ENCODE results near the gene SLIT3. TPM values are rescaled to one million over a fixed set of nuclear protein-coding genes. Genes with fewer than 3 reads are reported as not detected.
"Not testable (repeated sequence)": the region's sequence is repeated elsewhere in the genome, so short reads cannot be mapped to it uniquely, and the experiment has no call there.

SLIT3 gene
- total RNA-seq, 1 donor from 2014 or later = 0.75 TPM

DNA sequence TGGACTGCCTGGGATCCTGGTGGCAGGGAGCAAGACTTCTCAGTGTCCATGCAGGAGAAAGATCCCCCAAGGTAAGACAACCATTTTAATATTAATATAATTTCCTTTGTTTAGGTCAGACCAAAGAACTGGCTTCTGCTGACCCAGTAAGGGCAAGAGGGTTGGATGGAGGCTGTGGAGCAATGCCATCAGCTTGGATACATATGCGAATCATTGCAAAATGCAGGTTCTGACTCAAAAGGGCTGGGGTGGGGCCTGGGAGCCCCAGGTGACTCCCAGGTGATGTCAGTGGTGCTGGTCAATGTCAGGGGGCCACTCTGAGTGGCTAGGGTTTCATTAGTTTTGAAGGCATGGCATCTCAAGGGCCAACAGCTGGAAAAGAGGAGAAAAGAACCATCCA, 632.9 kb downstream of the SLIT3 start:
- no peak for DNase-seq (ENCODE audit: low spot score)
- ATAC-seq = no peak

DNA sequence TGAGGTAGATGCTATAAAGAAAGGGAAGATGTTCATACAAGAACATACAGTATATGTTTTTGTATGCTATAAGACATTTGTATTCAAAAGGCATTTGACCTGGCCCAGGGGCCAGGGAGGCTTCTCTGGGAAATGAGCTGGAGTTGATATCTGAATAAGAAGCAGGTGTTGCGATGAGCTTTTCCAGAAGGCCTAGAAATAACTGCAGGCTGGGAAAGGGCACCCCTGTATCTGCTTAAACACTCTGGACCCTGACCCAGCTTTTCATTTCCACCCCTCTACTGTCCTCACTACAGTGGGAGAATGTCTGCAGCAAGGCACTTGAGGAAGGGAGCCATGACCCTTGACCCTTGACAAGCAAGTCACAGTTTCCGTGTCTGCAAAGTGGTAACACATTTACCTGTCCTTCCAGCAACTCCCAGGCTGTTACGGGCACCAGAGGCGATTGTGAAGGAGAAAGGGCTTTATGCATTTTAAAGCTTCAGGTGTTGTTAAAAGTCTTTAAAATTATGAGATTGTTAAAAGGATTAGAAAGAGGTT, 633.6 kb downstream of the SLIT3 start:
- no peak for ATAC-seq
- DNase-seq (ENCODE audit: low spot score) = no peak

DNA sequence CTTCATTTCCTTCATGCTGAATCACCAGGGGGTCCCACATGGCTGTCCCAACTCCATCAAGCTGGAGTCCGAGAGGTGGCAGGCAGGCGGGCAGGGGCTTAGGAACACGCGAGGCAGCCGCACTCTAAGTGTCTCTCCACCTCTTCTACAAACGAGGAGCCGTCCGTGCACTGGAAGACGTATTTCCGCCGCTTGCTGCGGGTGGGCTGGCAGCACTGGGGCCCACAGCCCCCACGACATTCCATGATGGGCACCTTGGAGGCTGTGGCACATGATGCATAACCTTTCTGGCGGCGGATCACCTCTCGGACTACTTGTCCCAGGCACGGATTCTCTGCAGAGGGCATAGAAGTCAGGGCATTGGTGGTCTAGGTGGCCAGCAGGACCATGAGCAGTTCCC, 634.6 kb downstream of the SLIT3 start:
- ATAC-seq (no peak), DNase-seq (ENCODE audit: low spot score) (no peak)

DNA sequence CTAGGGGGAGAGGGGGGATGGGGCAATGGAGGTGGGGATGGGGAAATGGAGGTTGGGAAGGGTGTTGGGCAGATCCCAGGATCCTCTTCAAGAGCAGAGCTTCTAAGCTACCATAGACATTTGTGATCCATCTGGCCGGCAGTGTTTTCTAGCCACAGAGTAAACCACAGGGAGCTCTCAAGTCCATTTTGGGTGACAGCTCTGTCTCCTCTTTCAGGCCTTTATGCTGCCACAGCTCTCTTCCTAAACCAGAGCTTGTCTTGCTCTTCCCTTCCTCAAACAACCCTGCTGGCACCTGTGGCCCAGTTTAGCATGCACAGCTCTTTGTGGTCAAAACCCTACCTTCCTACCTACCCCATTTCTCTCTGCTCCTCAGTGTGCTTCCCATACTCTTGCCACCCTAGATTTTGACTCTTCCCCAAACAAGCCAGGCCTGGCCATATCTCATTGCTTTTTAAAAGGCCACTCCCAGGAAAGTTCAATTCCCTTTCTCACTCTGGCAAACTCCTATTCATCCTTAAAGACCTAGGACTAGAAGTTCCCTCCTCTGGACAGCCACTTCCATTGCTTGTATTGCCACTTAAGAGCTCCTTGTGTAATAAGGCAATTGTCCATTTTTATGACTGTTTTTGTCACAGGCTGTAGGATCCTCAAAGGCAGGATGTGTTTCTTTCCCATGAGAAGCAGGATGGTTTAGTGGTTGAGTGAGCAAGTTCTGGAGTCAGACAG, 637.5 kb downstream of the SLIT3 start:
- DNase-seq (ENCODE audit: low spot score) (no peak), ATAC-seq (no peak)

DNA sequence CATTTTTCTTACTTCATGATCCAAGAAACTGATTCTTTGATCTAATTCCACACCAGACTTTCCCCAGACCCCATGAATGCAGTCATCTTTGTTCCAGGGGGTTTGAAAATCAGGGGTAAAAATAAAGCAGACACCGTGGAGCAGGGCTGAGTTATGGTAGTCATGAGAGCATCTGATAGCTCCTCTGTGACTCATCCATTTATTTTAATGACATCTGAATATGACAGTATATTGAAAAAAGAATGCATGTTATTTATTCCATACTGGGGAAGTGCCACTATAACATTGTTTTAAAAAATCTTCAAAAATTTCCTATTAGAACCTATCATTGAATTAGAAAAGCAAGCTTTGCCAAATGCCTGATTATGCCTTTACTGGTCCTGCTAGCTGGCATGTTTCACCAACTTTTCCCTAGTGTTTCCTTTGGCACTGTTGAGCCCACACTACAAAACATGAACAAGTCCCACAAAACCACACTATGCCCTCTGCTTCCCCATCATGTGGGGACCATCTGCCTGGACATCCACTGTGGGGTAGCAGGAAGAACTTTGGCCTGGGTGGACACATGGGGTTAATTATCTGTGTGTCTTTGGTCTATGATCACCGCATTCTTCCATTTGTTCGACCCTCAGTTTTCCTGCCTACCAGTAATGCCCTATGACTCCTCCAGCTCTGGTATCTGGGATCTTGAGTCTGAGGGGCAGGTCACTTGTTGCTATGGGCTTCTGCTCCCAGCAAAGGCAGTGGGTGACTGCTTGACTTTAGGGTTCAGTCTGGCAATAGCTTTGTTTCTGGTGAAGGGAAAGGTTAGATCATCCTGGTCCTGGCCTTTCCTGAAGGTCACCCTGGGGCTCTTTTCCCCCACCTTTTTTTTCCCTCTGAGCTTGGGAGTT, 639.1 kb downstream of the SLIT3 start:
- DNase-seq (ENCODE audit: low spot score) (no peak), ATAC-seq (no peak)

DNA sequence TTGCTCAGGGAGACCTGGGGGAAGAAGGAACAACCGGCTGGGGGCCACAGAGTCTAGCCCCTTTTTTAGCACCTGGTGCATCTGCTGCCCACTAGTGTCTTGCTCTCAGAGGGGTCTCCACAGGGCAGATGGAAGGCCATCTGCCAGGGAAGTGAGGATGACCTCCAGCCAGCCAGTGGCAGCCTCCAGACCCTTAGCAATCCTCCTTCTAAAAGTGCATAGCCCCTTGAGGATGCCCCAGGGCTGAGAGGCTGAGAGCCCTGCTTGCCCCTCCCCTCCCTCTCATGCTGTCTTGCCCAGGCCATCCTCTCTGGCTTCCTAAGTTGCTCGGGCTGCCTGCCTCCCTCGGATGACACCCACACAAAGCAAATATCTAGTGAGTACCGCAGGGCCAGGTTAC, 640.2 kb downstream of the SLIT3 start:
- ATAC-seq (no peak), DNase-seq (ENCODE audit: low spot score) (no peak)

DNA sequence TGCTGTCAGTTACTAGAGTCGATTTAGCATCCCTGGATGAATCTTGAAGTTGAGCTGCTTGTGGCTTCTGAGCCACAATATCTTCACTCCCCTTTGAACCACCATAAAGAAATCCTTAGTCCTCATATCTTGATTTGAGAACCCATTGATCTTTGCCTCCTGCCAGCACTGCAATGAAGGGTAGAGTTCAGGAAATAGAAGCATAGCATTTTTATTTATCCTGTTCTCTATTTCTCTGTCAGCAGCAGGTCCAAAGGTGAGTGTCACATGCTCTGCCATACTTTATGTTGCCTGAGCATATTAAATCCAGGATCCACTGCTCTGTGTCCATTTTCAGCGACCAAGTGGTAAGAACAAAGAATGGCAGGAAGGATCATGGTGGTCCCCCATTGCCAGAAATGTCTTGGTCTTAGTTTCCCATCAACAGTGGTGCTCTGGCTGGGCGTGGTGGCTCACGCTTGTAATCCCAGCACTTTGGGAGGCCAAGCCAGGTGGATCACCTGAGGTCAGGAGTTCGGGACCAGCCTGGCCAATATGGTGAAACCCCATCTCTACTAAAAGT, 641.6 kb downstream of the SLIT3 start:
- ATAC-seq = peak; percentile 70

DNA sequence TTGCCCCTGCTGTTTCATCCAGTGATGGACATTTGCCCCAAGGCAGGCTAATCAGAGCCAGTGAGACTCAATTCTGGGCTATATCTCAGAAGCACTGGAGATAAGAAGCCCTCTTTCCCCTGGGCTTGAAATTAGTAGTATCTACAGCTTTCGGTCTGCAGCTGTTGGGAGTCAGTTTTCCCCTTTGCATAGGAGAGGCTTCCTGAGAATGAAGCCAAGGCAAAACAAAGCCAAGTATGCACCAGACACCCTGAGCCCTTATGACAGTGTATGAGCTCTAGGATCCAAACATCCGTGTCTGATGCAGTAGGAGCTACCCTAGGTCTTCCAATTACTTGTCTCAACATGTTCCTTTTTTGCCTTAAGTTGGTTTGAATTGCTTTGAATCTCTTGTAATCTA, 642.5 kb downstream of the SLIT3 start:
- ATAC-seq = no peak
- no peak for DNase-seq (ENCODE audit: low spot score)

More for the DNA sequence above, 641.6 kb downstream of the SLIT3 start:
- DNase-seq (ENCODE audit: low spot score) = no peak

DNA sequence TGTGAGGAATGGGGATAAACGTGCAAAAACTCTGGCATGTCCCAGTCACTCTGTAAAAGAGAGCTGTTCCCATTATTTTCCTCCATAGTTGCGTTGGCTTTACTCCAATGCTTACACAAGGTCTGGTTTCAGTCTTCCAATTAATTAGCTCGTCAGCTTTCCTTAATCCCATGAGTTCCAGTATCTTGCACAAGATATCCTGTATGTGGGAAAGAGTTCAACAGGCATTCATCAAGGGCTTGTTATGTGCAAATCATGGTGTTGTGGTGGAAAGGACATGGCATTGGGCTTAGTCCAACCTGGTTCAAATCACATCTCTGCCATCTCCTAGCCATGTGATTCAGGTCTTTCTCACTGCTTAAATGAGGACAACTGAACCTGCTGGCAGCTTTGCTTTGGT, 644.3 kb downstream of the SLIT3 start:
- ATAC-seq = no peak

DNA sequence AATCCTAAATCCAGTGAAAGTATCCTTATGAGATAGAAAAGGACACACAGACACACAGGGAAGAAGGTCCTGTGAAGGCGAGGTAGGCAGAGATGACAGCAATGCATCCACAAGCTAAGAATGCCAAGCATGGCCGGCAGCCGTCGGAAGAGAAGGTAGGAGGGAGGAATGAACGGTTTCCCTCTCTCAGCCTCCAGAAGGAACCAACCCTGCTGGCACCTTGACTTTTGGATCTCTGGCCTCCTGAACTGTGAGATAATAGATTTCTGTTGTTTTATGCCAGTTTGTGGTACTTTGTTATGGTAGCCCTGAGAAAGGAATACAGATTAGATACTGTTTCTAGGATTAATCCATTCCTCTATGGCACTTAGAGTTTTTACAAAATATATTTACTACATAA, 645.6 kb downstream of the SLIT3 start:
- no peak for DNase-seq (ENCODE audit: low spot score)

More for the DNA sequence above, 644.3 kb downstream of the SLIT3 start:
- DNase-seq (ENCODE audit: low spot score) = no peak

DNA sequence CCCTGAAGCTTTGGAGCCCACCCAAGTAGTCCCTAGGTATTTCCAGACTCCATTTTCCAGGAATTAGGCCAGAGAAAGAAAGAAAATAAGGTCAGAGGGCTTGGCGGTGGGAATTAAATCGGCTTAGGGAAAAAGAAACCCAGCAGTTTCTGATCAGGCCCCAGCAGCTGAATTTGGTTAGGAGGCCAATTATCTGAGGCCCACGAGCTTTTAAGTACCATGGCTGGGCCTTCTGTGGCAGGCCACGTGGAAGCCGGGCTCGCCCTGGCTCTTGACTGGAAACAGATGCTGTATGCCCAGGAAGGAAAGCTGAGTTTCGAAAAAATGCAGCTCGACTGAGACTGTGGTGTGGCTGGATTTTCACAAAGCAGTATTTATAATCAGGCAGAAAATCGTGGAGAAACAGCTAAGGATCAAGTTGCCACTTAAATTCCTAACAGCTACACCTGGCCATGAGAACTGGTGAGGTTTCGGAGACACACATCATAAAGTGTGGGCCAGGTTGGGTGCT, 646.7 kb downstream of the SLIT3 start:
- DNase-seq (ENCODE audit: low spot score) = no peak
- no peak for ATAC-seq

More for the DNA sequence above, 645.6 kb downstream of the SLIT3 start:
- ATAC-seq = no peak

DNA sequence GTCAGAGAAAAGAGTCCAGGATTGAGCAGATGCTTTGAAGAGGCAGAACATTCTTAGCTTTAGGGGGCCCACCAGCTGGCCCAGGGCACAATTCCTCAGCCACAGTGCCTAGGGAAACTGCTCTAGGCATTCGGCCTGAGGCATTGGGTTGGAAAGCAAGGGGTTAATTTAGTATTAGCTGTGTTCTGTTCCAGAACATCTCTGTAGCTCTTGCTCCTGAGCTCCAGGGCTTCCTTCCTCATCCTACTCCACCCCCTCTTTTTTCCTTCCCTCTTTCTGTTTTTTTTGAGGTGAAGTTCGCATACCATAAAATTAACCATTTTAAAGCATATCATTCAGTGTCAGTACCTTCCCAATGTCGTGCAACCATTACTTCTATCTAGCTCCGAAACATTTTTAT, 647.3 kb downstream of the SLIT3 start:
- ATAC-seq = no peak
- DNase-seq (ENCODE audit: low spot score) = no peak

DNA sequence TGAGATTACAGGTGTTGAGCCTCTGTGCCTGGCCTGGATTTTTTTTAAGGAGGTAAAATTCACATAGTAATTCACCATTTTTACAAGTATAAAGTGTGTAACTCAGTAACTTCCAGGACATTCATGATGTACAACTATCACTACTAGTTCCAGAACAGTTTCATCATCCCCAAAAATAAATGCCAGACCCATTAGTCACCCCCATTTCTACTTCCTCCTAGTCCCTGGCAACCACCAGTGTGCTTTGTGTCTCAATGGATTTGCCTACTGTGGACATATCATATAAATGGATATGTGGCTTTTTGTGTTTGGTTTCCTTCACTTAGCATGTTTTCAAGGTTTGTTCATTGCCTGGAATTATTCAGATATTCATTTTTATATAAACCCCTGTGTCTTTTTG, 649.3 kb downstream of the SLIT3 start:
- DNase-seq (ENCODE audit: low spot score) (no peak), ATAC-seq (no peak)

DNA sequence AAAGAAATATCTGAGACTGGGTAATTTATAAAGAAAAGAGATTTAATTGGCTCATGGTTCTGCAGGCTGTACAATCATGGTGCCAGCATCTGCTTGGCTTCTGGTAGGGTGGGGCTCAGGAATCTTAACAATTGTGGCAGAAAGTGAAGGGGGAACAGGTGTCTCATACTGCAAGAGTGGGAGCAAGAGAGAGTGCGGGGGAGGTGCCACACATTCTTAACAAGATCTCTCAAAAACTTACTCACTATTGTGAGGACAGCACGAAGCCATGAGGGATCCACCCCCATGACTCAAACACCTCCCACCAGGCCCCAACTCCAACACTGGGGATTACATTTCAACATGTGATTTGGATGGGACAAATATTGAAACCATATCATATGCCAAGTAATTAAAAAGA, 651.6 kb downstream of the SLIT3 start:
- no peak for ATAC-seq
- DNase-seq (ENCODE audit: low spot score) = no peak

DNA sequence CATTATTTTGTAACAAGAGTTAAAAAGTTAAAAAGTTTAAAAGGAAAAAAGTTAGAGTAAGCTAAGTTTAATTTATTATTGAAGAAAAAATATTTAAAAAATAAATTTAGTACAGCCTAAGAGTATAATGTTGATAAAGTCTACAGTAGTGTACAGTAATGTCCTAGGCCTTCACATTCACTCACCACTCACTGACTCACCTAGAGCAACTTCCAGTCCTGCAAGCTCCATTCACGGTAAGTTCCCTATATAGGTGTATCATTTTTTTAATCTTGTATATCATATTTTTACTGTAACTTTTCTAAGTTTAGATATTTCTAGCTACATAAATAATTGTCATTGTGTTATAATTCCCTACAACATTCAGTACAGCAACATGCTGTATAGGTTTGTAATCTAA, 652.4 kb downstream of the SLIT3 start:
- no peak for DNase-seq (ENCODE audit: low spot score)

DNA sequence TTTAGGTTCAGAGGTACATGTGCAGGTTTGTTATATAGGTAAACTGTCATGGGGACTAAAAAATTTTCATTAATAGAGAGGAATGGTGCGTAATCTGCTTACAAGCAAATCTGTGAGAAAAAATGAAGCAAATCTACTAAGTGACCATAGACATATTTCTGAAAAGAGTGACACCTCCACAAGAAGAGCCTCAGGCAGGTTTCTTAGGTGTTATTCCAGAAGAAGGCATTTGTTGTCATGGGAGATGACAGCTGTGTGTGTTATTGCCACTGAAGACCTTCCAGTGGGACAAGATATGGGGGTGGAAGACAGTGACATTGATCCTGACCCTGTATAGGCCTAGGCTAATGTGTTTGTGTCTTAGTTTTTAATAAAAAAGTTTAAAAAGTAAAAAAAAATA, 652.9 kb downstream of the SLIT3 start:
- no peak for ATAC-seq
- DNase-seq (ENCODE audit: low spot score) = no peak

More for the DNA sequence above, 652.4 kb downstream of the SLIT3 start:
- no peak for ATAC-seq

DNA sequence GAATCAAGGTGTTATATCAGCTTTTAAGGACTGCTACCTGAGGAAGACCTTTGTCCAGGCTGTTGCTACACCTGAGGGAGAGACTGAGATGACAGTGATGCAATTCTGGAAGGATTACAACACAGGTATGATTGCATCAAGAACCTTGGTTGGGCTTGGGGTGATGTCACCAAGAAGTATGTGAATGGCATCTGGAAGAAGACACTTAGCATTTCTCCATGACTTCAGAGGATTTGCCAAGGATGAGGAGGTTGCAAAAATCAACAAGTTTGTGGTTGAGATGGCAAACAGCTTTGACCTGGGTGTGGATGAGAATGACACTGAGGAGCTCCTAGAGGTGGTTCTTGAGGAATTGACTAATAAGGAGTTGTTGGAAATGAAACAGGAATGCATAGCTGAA, 653.9 kb downstream of the SLIT3 start:
- DNase-seq (ENCODE audit: low spot score) = no peak

DNA sequence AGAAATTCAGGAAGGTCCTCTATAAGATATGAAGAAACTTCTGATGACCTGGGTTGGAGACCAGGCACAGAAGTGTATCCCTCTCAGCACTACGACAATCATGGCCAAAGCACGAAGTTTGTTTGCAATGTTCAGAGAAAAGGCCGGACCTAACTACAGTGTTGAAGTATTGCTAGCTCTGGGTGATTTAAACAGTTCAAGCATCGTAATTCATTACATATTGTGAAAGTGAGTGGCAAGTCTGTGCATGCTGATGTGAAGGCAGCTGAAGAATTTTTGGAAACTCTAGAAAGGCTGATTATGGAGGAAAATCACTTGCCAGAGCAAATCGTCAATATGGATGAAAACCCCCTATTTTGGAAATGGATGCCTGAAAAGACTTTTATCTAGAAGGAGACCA, 654.6 kb downstream of the SLIT3 start:
- ATAC-seq (no peak), DNase-seq (ENCODE audit: low spot score) (no peak)

More for the DNA sequence above, 653.9 kb downstream of the SLIT3 start:
- peak; percentile 46 for ATAC-seq

DNA sequence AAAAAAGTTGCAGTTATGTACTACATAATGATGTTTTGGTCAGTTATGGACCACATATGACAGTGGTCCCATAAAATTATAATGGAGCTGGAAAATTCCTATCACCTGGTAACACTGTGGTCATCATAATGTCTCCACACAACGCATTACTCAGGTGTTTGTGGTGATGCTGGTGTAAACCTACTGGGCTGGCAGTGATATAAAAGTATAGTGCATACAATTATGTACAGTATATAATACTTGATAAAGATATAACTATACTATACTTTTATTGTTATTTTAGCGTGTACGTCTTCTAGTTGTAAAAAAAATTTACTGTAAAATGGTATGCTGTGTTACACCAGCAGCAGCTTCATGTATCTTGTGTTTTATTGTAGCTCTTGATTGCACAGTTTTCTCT, 655.7 kb downstream of the SLIT3 start:
- ATAC-seq (no peak), DNase-seq (ENCODE audit: low spot score) (no peak)

DNA sequence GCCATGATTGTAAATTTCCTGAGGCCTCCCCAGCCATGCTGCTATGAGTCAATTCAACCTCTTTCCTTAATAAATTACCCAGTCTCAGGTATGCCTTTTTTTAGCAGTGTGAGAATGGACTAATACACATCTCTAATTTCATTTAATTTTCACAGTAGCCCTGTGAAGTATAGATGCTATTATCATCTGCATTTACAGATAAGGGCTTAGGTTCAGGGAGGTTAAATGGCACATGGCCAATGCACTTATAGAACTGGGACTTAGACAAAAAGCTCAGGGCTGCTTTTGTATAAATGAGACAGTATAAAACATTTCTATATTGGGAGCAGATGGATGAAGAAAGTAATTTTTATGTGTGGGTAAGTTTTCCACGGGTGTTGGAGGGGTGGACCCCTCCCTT, 658.9 kb downstream of the SLIT3 start:
- ATAC-seq (no peak), DNase-seq (ENCODE audit: low spot score) (no peak)

DNA sequence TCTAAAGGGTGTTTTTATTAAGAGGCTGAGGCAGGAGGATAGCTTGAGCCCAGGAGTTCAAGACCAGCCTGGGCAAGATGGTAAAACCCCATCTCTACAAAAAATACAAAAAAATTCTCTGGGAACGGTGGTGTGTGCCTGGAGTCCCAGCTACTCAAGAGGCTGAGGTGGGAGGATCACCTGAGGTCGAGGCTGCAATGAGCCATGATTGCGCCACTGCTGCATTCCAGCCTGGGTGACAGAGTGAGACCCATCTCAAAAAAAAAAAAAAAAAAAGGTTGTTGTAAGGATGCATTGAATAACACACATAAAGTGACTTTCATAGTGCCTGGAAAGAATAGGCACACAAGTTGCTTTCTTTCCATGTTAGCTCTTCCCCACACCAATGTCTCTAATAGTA, 662.1 kb downstream of the SLIT3 start:
- DNase-seq (ENCODE audit: low spot score); ATAC-seq: not testable (repeated sequence)

Measured in left lobe of liver (tissue), 2 donors.